Neural progenitor cell (in vitro differentiated cells): ENCODE results near the gene SAMHD1.

Source experiments
- EZH2 ChIP-seq: fragments of 200-600 bp; sonication (generic); IDR thresholded peaks from 2 replicates; pipeline ENCODE4 v1.6.1; 2017; ENCODE audit warnings: antibody characterized with exemption, mild to moderate bottlenecking, moderate library complexity
- EZH2phosphoT487 ChIP-seq: fragments of 200-600 bp; sonication (generic); IDR thresholded peaks from 2 replicates; pipeline ENCODE4 v1.6.1; 2017; ENCODE audit warnings: antibody characterized with exemption
- TF ChIP-seq, protein P1 (sequence below): fragments of 200-600 bp; sonication (generic); IDR thresholded peaks from 2 replicates; pipeline ENCODE4 v1.5.1; 2017; ENCODE audit warnings: antibody characterized with exemption, mild to moderate bottlenecking

DNA sequence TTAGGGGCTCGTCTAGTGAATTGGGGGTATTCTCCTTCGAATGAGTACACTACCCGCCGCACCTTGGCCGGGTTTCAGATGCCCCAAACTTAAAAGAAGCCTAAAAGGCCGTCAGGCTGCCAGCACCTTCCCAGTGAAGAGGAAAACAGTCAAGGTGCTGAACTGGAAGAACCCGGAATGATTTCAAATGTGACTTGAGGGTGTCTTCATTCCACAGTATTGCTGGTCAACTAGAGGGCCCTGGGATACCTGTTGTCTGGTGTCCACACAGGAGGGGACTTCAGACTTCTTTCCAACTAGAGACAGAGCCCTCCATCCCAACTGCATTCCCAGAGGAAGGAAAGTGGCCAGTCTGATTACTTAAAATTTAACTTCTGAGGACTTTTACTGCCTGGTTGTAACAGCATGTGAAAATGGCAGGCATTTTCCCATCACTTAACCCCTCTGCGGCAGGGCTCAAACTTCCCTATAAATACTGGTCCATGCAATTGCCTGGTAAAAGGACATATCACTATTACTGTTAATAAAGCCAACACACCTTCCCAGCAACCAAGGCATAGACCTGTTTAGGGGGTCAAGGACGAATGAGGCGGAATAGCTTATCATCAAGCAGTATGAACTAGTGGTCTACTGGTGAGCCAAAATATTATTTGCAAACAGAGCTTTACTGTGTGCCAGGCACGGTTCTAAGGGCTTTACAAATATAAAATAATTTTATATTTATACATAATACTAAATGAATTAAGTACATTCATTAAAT lies 651 bp upstream of the SAMHD1 start:
- TF ChIP-seq, protein P1, sequence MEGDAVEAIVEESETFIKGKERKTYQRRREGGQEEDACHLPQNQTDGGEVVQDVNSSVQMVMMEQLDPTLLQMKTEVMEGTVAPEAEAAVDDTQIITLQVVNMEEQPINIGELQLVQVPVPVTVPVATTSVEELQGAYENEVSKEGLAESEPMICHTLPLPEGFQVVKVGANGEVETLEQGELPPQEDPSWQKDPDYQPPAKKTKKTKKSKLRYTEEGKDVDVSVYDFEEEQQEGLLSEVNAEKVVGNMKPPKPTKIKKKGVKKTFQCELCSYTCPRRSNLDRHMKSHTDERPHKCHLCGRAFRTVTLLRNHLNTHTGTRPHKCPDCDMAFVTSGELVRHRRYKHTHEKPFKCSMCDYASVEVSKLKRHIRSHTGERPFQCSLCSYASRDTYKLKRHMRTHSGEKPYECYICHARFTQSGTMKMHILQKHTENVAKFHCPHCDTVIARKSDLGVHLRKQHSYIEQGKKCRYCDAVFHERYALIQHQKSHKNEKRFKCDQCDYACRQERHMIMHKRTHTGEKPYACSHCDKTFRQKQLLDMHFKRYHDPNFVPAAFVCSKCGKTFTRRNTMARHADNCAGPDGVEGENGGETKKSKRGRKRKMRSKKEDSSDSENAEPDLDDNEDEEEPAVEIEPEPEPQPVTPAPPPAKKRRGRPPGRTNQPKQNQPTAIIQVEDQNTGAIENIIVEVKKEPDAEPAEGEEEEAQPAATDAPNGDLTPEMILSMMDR: no peak
- TF ChIP-seq EZH2 (no peak), EZH2phosphoT487 (no peak)
